Neural progenitor cell (in vitro differentiated cells): Measurements from ENCODE around the gene CUEDC1.

Experiments used
- CTCF ChIP-seq: fragments of 200-600 bp; sonication (generic); IDR thresholded peaks from 2 replicates; pipeline ENCODE4 v1.5.1; 2017; ENCODE audit warnings: antibody characterized with exemption, mild to moderate bottlenecking
- EZH2 ChIP-seq: fragments of 200-600 bp; sonication (generic); IDR thresholded peaks from 2 replicates; pipeline ENCODE4 v1.6.1; 2017; ENCODE audit warnings: antibody characterized with exemption, mild to moderate bottlenecking, moderate library complexity
- EZH2phosphoT487 ChIP-seq: fragments of 200-600 bp; sonication (generic); IDR thresholded peaks from 2 replicates; pipeline ENCODE4 v1.6.1; 2017; ENCODE audit warnings: antibody characterized with exemption

- no peak for TF ChIP-seq CTCF
- no peak for TF ChIP-seq EZH2
- no peak for TF ChIP-seq EZH2phosphoT487
These were observed 47.1 kb upstream of the CUEDC1 start for GRCh38 chr17:58002154-58002948.
